Kidney (tissue), 14 donors: ENCODE measurements around the gene STRN. TPM values are rescaled to one million over a fixed set of nuclear protein-coding genes. Genes with fewer than 3 reads are reported as not detected.

ENCODE experiments used
- DNase-seq, 5 donors: peaks; one replicate each; pipeline ENCODE4 v3.0.0-alpha.2; 2013 to 2020
- FAIRE-seq: peaks from 2 replicates; lab custom pipeline; 2012; peaks lifted over from hg19 to GRCh38; lab: Jason Lieb, UNC
- H3K27ac ChIP-seq, 2 donors: one replicate each; pipeline ENCODE4 v1.7.0; 2013; ENCODE audit warnings: low read depth in 2 of 2, low read length in 2 of 2, inconsistent platforms in 1 of 2
- H3K27me3 ChIP-seq: one replicate; pipeline ENCODE4 v1.7.1; 2013; ENCODE audit warnings: low read length, inconsistent platforms; ENCODE audit not compliant: control insufficient read depth, insufficient read depth
- H3K36me3 ChIP-seq, 3 donors: one replicate each; pipeline versions ENCODE4 v1.7.0 to v1.7.1; 2013; ENCODE audit warnings: low read length in 3 of 3, control low read depth in 1 of 3, inconsistent platforms in 1 of 3; ENCODE audit not compliant: insufficient read depth in 3 of 3, control insufficient read depth in 2 of 3
- H3K4me1 ChIP-seq, 3 donors: one replicate each; pipeline versions ENCODE4 v1.7.0 to v1.7.1; 2013; ENCODE audit warnings: low read length in 3 of 3, inconsistent platforms in 1 of 3, low read depth in 1 of 3; ENCODE audit not compliant: control insufficient read depth in 2 of 3, insufficient read depth in 2 of 3
- H3K4me3 ChIP-seq, 3 donors: one replicate each; pipeline versions ENCODE4 v1.7.0 to v1.8.1; 2013; ENCODE audit warnings: low read length in 3 of 3, control low read depth in 1 of 3, inconsistent platforms in 1 of 3
- H3K9ac ChIP-seq, 3 donors: one replicate each; pipeline versions ENCODE4 v1.7.0 to v1.7.1; 2013; ENCODE audit warnings: low read length in 3 of 3, control low read depth in 1 of 3, inconsistent platforms in 1 of 3
- H3K9me3 ChIP-seq, 3 donors: one replicate each; pipeline versions ENCODE4 v1.7.0 to v1.7.1; 2013; ENCODE audit warnings: low read length in 3 of 3, control low read depth in 1 of 3, inconsistent platforms in 1 of 3; ENCODE audit not compliant: control insufficient read depth in 2 of 3, insufficient read depth in 1 of 3
- CTCF ChIP-seq: IDR thresholded peaks from 3 replicates; pipeline ENCODE4 v1.5.1; 2012; ENCODE audit warnings: mild to moderate bottlenecking, moderate library complexity, borderline replicate concordance; ENCODE audit not compliant: insufficient read depth; ENCODE audit errors: extremely low read depth
- intact Hi-C: fragments of 100-400 bp; cut with DNase I; formaldehyde crosslinking; loops from one replicate; pipeline ENCODE4 v1.11.1; 2022
- polyA plus RNA-seq: library from polyadenylated mRNA; stranded (reverse); fragments of 350-450 nt; fragmentation: Illumina TruSeq; extraction: RNeasy Lipid Tissue Mini Kit (QIAGEN cat#74804); gene quantifications from one replicate; pipeline ENCODE4 v1.2.3, GENCODE V29; 2014; ENCODE audit warnings: low read depth, low replicate concordance; ENCODE audit not compliant: insufficient read depth
- total RNA-seq: library from RNA; stranded (reverse); fragmentation: NEBNext Ultra II Directional; extraction: Animal tissue kit (Norgen Biotek cat#: 25700); gene quantifications from one replicate; pipeline ENCODE4 v1.2.1, GENCODE V29; 2021
- donor health status: control.
- donor health status: control.
- donor health status: control.
- donor health status: control.
- donor health status: control.
- donor health status: DM: yes; HTN: yes; CAD: no.
- donor health status: Normal renal cell carcinoma (clear cell type).

STRN gene
- total and polyA plus RNA-seq, 2 donors from 2014 or later = 3.7 to 42.7 TPM

GRCh38 chr2:36915627-36916026 is 50.7 kb downstream of the STRN start:
- H3K27ac ChIP-seq = no peak overlapping the region
- FAIRE-seq = no peak
- H3K9ac ChIP-seq = no peak overlapping the region
- no peaks in the 10 kb centered on the region for H3K9me3 ChIP-seq
- H3K4me3 ChIP-seq = no peak overlapping the region
- intact Hi-C loops = no loop called here
- peak in 1 of 5 donors; percentile 3 for DNase-seq
- H3K4me1 ChIP-seq = no peaks in the 10 kb centered on the region
- no peaks in the 10 kb centered on the region for H3K27me3 ChIP-seq
- H3K36me3 ChIP-seq = peaks cover 0 to 7% (median 0%) of the 10 kb centered on the region in 3 donors
- TF ChIP-seq CTCF = no peak

- H3K27ac ChIP-seq = no peak overlapping the region
- H3K27me3 ChIP-seq = no peaks in the 10 kb centered on the region
- no peak for TF ChIP-seq CTCF
- H3K9me3 ChIP-seq = no peaks in the 10 kb centered on the region
- H3K4me3 ChIP-seq = no peak overlapping the region
- H3K36me3 ChIP-seq = peaks cover 0 to 7% (median 0%) of the 10 kb centered on the region in 3 donors
- no peaks in the 10 kb centered on the region for H3K4me1 ChIP-seq
- DNase-seq (no peak), FAIRE-seq (no peak)
- intact Hi-C loops = no loop called here
- H3K9ac ChIP-seq = no peak overlapping the region
These were observed 53.6 kb downstream of the STRN start for GRCh38 chr2:36912695-36913094.

- H3K4me1 ChIP-seq = no peaks in the 10 kb centered on the region
- H3K27me3 ChIP-seq = no peaks in the 10 kb centered on the region
- FAIRE-seq (no peak), DNase-seq (no peak)
- no peak overlapping the region for H3K9ac ChIP-seq
- TF ChIP-seq CTCF = no peak
- H3K4me3 ChIP-seq = no peak overlapping the region
- no peak overlapping the region for H3K27ac ChIP-seq
- peaks cover 0 to 7% (median 0%) of the 10 kb centered on the region in 3 donors for H3K36me3 ChIP-seq
- H3K9me3 ChIP-seq = no peaks in the 10 kb centered on the region
- intact Hi-C loops = no loop called here
These were observed 55.3 kb downstream of the STRN start for GRCh38 chr2:36911012-36911411.

GRCh38 chr2:36906277-36906676 is 60.1 kb downstream of the STRN start:
- DNase-seq = no peak
- intact Hi-C loops = no loop called here
- no peaks in the 10 kb centered on the region for H3K4me1 ChIP-seq
- H3K27ac ChIP-seq = no peak overlapping the region
- H3K36me3 ChIP-seq = peaks cover 0 to 2% (median 0%) of the 10 kb centered on the region in 3 donors
- no peak for TF ChIP-seq CTCF
- no peaks in the 10 kb centered on the region for H3K27me3 ChIP-seq
- H3K4me3 ChIP-seq = no peak overlapping the region
- no peaks in the 10 kb centered on the region for H3K9me3 ChIP-seq
- H3K9ac ChIP-seq = no peak overlapping the region
- no peak for FAIRE-seq
